SK-N-SH (cell line): ENCODE data around the gene DIAPH2. TPM values are rescaled to one million over a fixed set of nuclear protein-coding genes. Genes with fewer than 3 reads are reported as not detected.

ENCODE experiments used
- CTCF ChIA-PET: fragments of 300-600, 350-600 bp; formaldehyde crosslinking; extraction: SDS; loops from one replicate; lab custom pipeline; 2021; lab: Yijun Ruan, JAX
- POLR2A ChIA-PET: fragments of 350-600 bp; sonication (Branson Sonifier 250); formaldehyde crosslinking; extraction: SDS; loops from one replicate; lab custom pipeline; 2020; ENCODE audit warnings: antibody characterized with exemption, inconsistent platforms; lab: Yijun Ruan, JAX
- DNase-seq: peaks from one replicate; pipeline ENCODE4 v3.0.0; 2012
- H2AFZ ChIP-seq: fragments of 200-600 bp; sonication (generic); 2 replicates; pipeline ENCODE4 v1.8.1; 2016; ENCODE audit warnings: antibody characterized with exemption, mild to moderate bottlenecking, low read depth
- H3F3A ChIP-seq: fragments of 200-600 bp; sonication (generic); replicated peaks from 2 replicates; pipeline ENCODE3; 2016; ENCODE audit warnings: antibody characterized with exemption, mild to moderate bottlenecking; ENCODE audit not compliant: insufficient read depth
- H3K27ac ChIP-seq, 2 experiments: fragments of 200-500 bp in 1 of 2; fragments of 200-600 bp in 1 of 2; sonication (Bioruptor generic) in 1 of 2; sonication (generic), shearing (Covaris generic) in 1 of 2; 2 replicates each; pipeline versions ENCODE4 v1.5.1 to v1.6.1; 2014 to 2016; ENCODE audit warnings: low read depth in 2 of 2, inconsistent platforms in 1 of 2, low read length in 1 of 2, mild to moderate bottlenecking in 1 of 2, mixed read lengths in 1 of 2
- H3K27me3 ChIP-seq: fragments of 200-600 bp; sonication (generic), shearing (Covaris generic); 2 replicates; pipeline ENCODE4 v1.6.1; 2016; ENCODE audit warnings: mixed run types; ENCODE audit not compliant: insufficient read depth
- H3K36me3 ChIP-seq, 2 experiments: fragments of 200-500 bp in 1 of 2; fragments of 200-600 bp in 1 of 2; sonication (Bioruptor generic) in 1 of 2; sonication (generic) in 1 of 2; replicated peaks in 1 of 2; 2 replicates each; pipeline versions ENCODE3 to v1.5.1; 2014 to 2016; ENCODE audit warnings: low read length in 1 of 2, mild to moderate bottlenecking in 1 of 2; ENCODE audit not compliant: insufficient read depth in 2 of 2, control insufficient read depth in 1 of 2
- H3K4me1 ChIP-seq, 2 experiments: fragments of 200-500 bp in 1 of 2; fragments of 200-600 bp in 1 of 2; sonication (Bioruptor generic) in 1 of 2; sonication (generic), shearing (Covaris generic) in 1 of 2; 2 replicates each; pipeline versions ENCODE4 v1.5.1 to v1.6.1; 2014 to 2016; ENCODE audit warnings: low read depth in 1 of 2, low read length in 1 of 2, mixed run types in 1 of 2; ENCODE audit not compliant: insufficient read depth in 2 of 2, control insufficient read depth in 1 of 2
- H3K4me2 ChIP-seq: fragments of 200-600 bp; sonication (generic), shearing (Covaris generic); 2 replicates; pipeline ENCODE4 v1.6.1; 2017; ENCODE audit warnings: mixed run types
- H3K4me3 ChIP-seq, 2 experiments: fragments of 200-500 bp in 1 of 2; fragments of 200-600 bp in 1 of 2; sonication (Bioruptor generic) in 1 of 2; sonication (generic), shearing (Covaris generic) in 1 of 2; 2 replicates each; pipeline versions ENCODE4 v1.5.1 to v1.8.1; 2014 to 2016; ENCODE audit warnings: low read depth in 2 of 2, inconsistent platforms in 1 of 2, low read length in 1 of 2, mild to moderate bottlenecking in 1 of 2, mixed read lengths in 1 of 2, moderate library complexity in 1 of 2
- H3K79me2 ChIP-seq: fragments of 200-600 bp; sonication (generic); 2 replicates; pipeline ENCODE4 v1.8.1; 2017; ENCODE audit warnings: mild to moderate bottlenecking; ENCODE audit not compliant: insufficient read depth
- H3K9ac ChIP-seq: fragments of 200-600 bp; sonication (generic); 2 replicates; pipeline ENCODE4 v1.6.1; 2017; ENCODE audit warnings: mixed run types
- H3K9me2 ChIP-seq: fragments of 200-600 bp; sonication (generic); 2 replicates; pipeline ENCODE4 v1.6.1; 2017; ENCODE audit warnings: mixed run types
- H3K9me3 ChIP-seq: fragments of 200-600 bp; sonication (generic); 2 replicates; pipeline ENCODE4 v1.6.1; 2017; ENCODE audit warnings: mixed run types, mild to moderate bottlenecking, moderate library complexity
- H4K20me1 ChIP-seq: fragments of 200-600 bp; sonication (generic); 2 replicates; pipeline ENCODE4 v1.6.1; 2017; ENCODE audit warnings: mild to moderate bottlenecking, mixed run types; ENCODE audit not compliant: insufficient read depth
- ELF1 ChIP-seq: IDR thresholded peaks from 2 replicates; pipeline ENCODE4 v1.4.0; 2012
- EP300 ChIP-seq, 2 experiments: IDR thresholded peaks; 2 replicates each; pipeline versions ENCODE4 v1.4.0 to v1.6.1; 2012; ENCODE audit warnings: borderline replicate concordance in 1 of 2, low read depth in 1 of 2, low read length in 1 of 2
- EZH2phosphoT487 ChIP-seq: fragments of 200-600 bp; sonication (generic); IDR thresholded peaks from 2 replicates; pipeline ENCODE4 v1.6.1; 2017; ENCODE audit warnings: low read depth, mixed run types, mild to moderate bottlenecking, antibody characterized with exemption, moderate library complexity, borderline replicate concordance
- GABPA ChIP-seq: IDR thresholded peaks from 2 replicates; pipeline ENCODE4 v1.4.0; 2012; ENCODE audit warnings: low read depth, mild to moderate bottlenecking
- JUND ChIP-seq: IDR thresholded peaks from 2 replicates; pipeline ENCODE4 v1.4.0; 2012
- MEF2A ChIP-seq: IDR thresholded peaks from 2 replicates; pipeline ENCODE4 v1.4.0; 2012; ENCODE audit warnings: low read depth, borderline replicate concordance
- MXI1 ChIP-seq: IDR thresholded peaks from 2 replicates; pipeline ENCODE4 v1.6.1; 2012; ENCODE audit warnings: mild to moderate bottlenecking, low read depth, low read length, improper control_type of control experiment
- NFIC ChIP-seq: IDR thresholded peaks from 2 replicates; pipeline ENCODE4 v1.4.0; 2012; ENCODE audit warnings: borderline replicate concordance
- NRF1 ChIP-seq: IDR thresholded peaks from 2 replicates; pipeline ENCODE4 v1.6.1; 2012; ENCODE audit warnings: low read depth, mild to moderate bottlenecking, low read length
- PBX3 ChIP-seq: IDR thresholded peaks from 2 replicates; pipeline ENCODE4; 2012
- RAD21 ChIP-seq: IDR thresholded peaks from 2 replicates; pipeline ENCODE4 v1.6.1; 2012; ENCODE audit warnings: mild to moderate bottlenecking, low read length
- RFX5 ChIP-seq: IDR thresholded peaks from 2 replicates; pipeline ENCODE4 v1.6.1; 2012; ENCODE audit warnings: mild to moderate bottlenecking, improper control_type of control experiment, low read length
- RXRA ChIP-seq: IDR thresholded peaks from 2 replicates; pipeline ENCODE4 v1.4.0; 2012; ENCODE audit warnings: low read depth, mild to moderate bottlenecking, borderline replicate concordance
- SIN3A ChIP-seq: IDR thresholded peaks from 2 replicates; pipeline ENCODE4 v1.6.1; 2012; ENCODE audit warnings: low read depth, mild to moderate bottlenecking, low read length, moderate library complexity, borderline replicate concordance
- SMC3 ChIP-seq: IDR thresholded peaks from 2 replicates; pipeline ENCODE4 v1.6.1; 2012; ENCODE audit warnings: low read depth, low read length, improper control_type of control experiment
- TEAD4 ChIP-seq: IDR thresholded peaks from 2 replicates; pipeline ENCODE4 v1.4.0; 2012; ENCODE audit warnings: mild to moderate bottlenecking, borderline replicate concordance; ENCODE audit not compliant: insufficient read depth
- YY1 ChIP-seq: IDR thresholded peaks from 2 replicates; pipeline ENCODE4 v1.4.0; 2012; ENCODE audit warnings: low read depth, mild to moderate bottlenecking
- WGBS: methylation state at CpG from one replicate; pipeline ENCODE4 v1.1.6; 2017; ENCODE audit warnings: low lambda C conversion rate; 5-methylcytosine and 5-hydroxymethylcytosine counted together
- polyA plus RNA-seq, 3 experiments: library from polyadenylated mRNA; depleted of rRNA; stranded (reverse); fragments of >200 nt; gene quantifications; 2 replicates each; pipeline ENCODE4 v1.2.3, GENCODE V29; 2012

DIAPH2 gene
- polyA plus RNA-seq, 1 of the 3 experiments (the other 2 are of a cell fraction), result 1.1 TPM

- Histone ChIP-seq H3K27me3 (no peaks in the 10 kb centered on the region), H3K79me2 (no peaks in the 10 kb centered on the region), H4K20me1 (no peaks in the 10 kb centered on the region), H3F3A (no peaks in the 10 kb centered on the region), H2AFZ (no peak overlapping the region), H3K9me2 (no peaks in the 10 kb centered on the region), H3K9ac (no peak overlapping the region), H3K4me2 (no peak overlapping the region), H3K9me3 (no peaks in the 10 kb centered on the region), H3K36me3 (no peaks in the 10 kb centered on the region), H3K4me1 (no peaks in the 10 kb centered on the region), H3K4me3 (no peak overlapping the region), H3K27ac (no peak overlapping the region)
- TF ChIP-seq EP300 (IDR thresholded peaks at IDR 0.05; ENCODE audit: borderline replicate concordance in 1 of 2, low read depth in 1 of 2, low read length in 1 of 2) (no peak), MXI1 (no peak), TEAD4 (no peak), SIN3A (no peak), JUND (no peak), ELF1 (no peak), NFIC (no peak), PBX3 (no peak), RFX5 (no peak), NRF1 (no peak)
- no peak for DNase-seq
- POLR2A ChIA-PET, result no interaction called here
- 32% methylated on average over 3 of the region's 3 CpGs for WGBS
- CTCF ChIA-PET, result no interaction called here
Observed at GRCh38 chrX:97605271-97605670, 920.6 kb downstream of the DIAPH2 start.

GRCh38 chrX:97609357-97609756 is 924.7 kb downstream of the DIAPH2 start:
- Histone ChIP-seq H3K79me2 (no peaks in the 10 kb centered on the region), H3F3A (no peaks in the 10 kb centered on the region), H3K27me3 (no peaks in the 10 kb centered on the region), H3K9me2 (no peaks in the 10 kb centered on the region), H3K4me2 (no peak overlapping the region), H3K4me1 (no peaks in the 10 kb centered on the region), H4K20me1 (no peaks in the 10 kb centered on the region), H3K36me3 (no peaks in the 10 kb centered on the region), H3K27ac (no peak overlapping the region), H3K9ac (no peak overlapping the region), H2AFZ (no peak overlapping the region), H3K4me3 (no peak overlapping the region), H3K9me3 (no peaks in the 10 kb centered on the region)
- TF ChIP-seq RXRA (no peak), MEF2A (no peak), GABPA (no peak), RAD21 (no peak), SMC3 (no peak), NRF1 (no peak), YY1 (no peak), EP300 (IDR thresholded peaks at IDR 0.05; ENCODE audit: borderline replicate concordance in 1 of 2, low read depth in 1 of 2, low read length in 1 of 2) (no peak), PBX3 (no peak), EZH2phosphoT487 (no peak)
- 64% methylated on average over 1 of the region's 1 CpG for WGBS
- ChIA-PET POLR2A (no interaction called here), CTCF (no interaction called here)
- DNase-seq, result no peak
